H1 (cell line): ENCODE data around the gene DCDC2C. TPM values are rescaled to one million over a fixed set of nuclear protein-coding genes. Genes with fewer than 3 reads are reported as not detected.

Experiments used
- HDAC2 ChIP-seq, 2 experiments: fragments of 300-600 bp in 1 of 2; sonication (generic) in 1 of 2; IDR thresholded peaks; 2 replicates each; pipeline ENCODE4 v1.6.1; 2011 to 2012; ENCODE audit warnings: low read depth in 2 of 2, low read length in 2 of 2, mild to moderate bottlenecking in 2 of 2, moderate library complexity in 2 of 2, borderline replicate concordance in 1 of 2, inconsistent platforms in 1 of 2
- JUN ChIP-seq: IDR thresholded peaks from 2 replicates; pipeline ENCODE4 v1.6.1; 2011; ENCODE audit warnings: low read depth, mild to moderate bottlenecking, improper control_type of control experiment, low read length
- SIRT6 ChIP-seq: IDR thresholded peaks from one replicate; pipeline ENCODE4 v1.7.1; 2012; ENCODE audit warnings: low read length, inconsistent platforms
- TAF1 ChIP-seq: IDR thresholded peaks from 2 replicates; pipeline ENCODE4 v1.6.1; 2011; ENCODE audit warnings: mild to moderate bottlenecking, low read depth, low read length
- TEAD4 ChIP-seq: IDR thresholded peaks from 2 replicates; pipeline ENCODE4 v1.6.1; 2012; ENCODE audit warnings: low read depth, low read length, inconsistent platforms, mixed read lengths
- polyA plus RNA-seq, 7 experiments: library from polyadenylated mRNA; depleted of rRNA in 3 of 7; stranded (reverse) in 5 of 7; unstranded in 2 of 7; fragments of >200 nt in 5 of 7; fragments of 200-250 nt in 2 of 7; gene quantifications; 1 replicate in 5 of 7; 2 replicates in 1 of 7; 4 replicates in 1 of 7; pipeline versions ENCODE4 v1.2.1 to v1.2.3, GENCODE V29; 2011 to 2013; ENCODE audit warnings: missing spikeins in 2 of 7, mixed read lengths in 2 of 7
- total RNA-seq: library from RNA; stranded (reverse); fragmentation: NEBNext Ultra II Directional; extraction: Animal tissue kit (Norgen Biotek cat#: 25700); gene quantifications from 2 replicates; pipeline ENCODE4 v1.2.1, GENCODE V29; 2021
- TF ChIP-seq, protein P1 (sequence below): IDR thresholded peaks from 2 replicates; pipeline ENCODE4 v1.6.1; 2012; ENCODE audit warnings: inconsistent platforms

The DCDC2C gene
- total and polyA plus RNA-seq, 2 of the 8 experiments (the other 6 are each of a cell fraction or from before 2014, with no cell fraction given) = 0.50 TPM; not detected in 1

DNA sequence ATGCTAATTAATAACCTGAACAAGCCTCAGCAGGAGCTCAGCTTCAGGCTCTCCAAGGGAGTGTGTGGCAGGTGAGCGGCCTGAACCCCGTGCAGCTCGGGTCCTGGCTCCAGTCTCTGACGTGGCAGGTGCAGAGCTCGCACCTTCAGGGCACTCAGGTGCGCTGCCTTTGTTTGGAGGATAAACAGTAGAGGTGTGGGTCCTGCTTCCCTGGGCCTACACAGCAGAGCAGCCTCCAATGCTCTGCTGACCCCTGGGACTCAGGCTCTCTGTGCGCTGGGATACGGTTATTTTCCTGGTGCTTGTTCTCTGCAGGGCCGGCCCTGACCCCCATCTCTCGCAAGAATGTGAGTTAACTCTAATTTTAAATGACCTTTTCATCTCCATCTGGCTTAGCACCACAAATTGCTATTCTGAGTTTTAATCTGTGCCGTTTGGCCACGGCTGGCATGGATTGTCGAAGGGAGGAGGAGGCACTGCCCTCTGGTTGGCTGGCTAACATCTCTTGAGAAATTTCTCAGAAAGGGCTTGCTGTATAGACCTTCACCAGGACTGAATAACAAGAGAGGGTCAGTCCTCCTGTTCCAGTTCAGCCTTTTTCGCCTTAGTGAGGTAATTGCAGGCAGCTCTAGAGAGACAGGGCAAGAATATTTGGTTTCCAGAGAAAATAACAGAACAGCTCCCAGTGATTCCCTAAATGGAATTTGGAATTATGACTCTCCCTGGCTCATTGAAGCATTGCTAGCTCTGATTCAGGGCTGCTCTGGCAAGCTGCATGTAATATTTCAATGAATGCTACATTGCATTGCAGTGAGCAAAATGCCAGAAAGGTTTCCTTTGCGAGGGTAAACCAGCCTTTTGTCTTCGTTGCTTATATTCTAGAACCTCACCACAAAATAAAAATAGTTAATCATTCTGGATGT lies 161.8 kb downstream of the DCDC2C start (continued):
- TF ChIP-seq, protein P1, sequence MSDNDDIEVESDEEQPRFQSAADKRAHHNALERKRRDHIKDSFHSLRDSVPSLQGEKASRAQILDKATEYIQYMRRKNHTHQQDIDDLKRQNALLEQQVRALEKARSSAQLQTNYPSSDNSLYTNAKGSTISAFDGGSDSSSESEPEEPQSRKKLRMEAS = no peak
- TF ChIP-seq JUN (no peak), TEAD4 (no peak), SIRT6 (no peak), TAF1 (no peak), HDAC2 (IDR thresholded peaks at IDR 0.05; ENCODE audit: borderline replicate concordance in 1 of 2, low read depth in 2 of 2, low read length in 2 of 2) (no peak)
